Keratinocyte (primary cell): ENCODE results near the gene CHRDL2. TPM values are rescaled to one million over a fixed set of nuclear protein-coding genes. Genes with fewer than 3 reads are reported as not detected.

Source experiments
- DNase-seq: peaks from one replicate; pipeline ENCODE4 v3.0.0-alpha.2; 2011; ENCODE audit warnings: low read depth, missing footprints, low spot score
- FAIRE-seq: peaks from 2 replicates; lab custom pipeline; 2011; peaks lifted over from hg19 to GRCh38; lab: Jason Lieb, UNC
- H2AFZ ChIP-seq: 2 replicates; pipeline ENCODE4 v1.6.0; 2012; ENCODE audit warnings: low read length, control low read depth, inconsistent platforms; ENCODE audit not compliant: control insufficient read depth
- H3K27ac ChIP-seq: 2 replicates; pipeline ENCODE4 v1.5.1; 2011; ENCODE audit warnings: low read length; ENCODE audit not compliant: control insufficient read depth, insufficient read depth
- H3K27me3 ChIP-seq: 3 replicates; pipeline ENCODE4 v1.6.0; 2011; ENCODE audit warnings: low read length; ENCODE audit not compliant: control insufficient read depth, insufficient read depth; ENCODE audit errors: extremely low read depth
- H3K36me3 ChIP-seq, 2 experiments: 2 replicates in 1 of 2; 3 replicates in 1 of 2; pipeline ENCODE4 v1.5.1; 2011; ENCODE audit warnings: low read length in 2 of 2, mild to moderate bottlenecking in 1 of 2; ENCODE audit not compliant: control insufficient read depth in 2 of 2, insufficient read depth in 2 of 2; ENCODE audit errors: extremely low read depth in 1 of 2
- H3K4me1 ChIP-seq: 3 replicates; pipeline ENCODE4 v1.5.1; 2011; ENCODE audit warnings: low read length; ENCODE audit not compliant: control insufficient read depth, insufficient read depth; ENCODE audit errors: extremely low read depth
- H3K4me2 ChIP-seq: 3 replicates; pipeline ENCODE4 v1.6.0; 2011; ENCODE audit warnings: low read depth, low read length; ENCODE audit not compliant: control insufficient read depth, insufficient read depth; ENCODE audit errors: extremely low read depth
- H3K4me3 ChIP-seq, 3 experiments: fragments of 200-600 bp in 1 of 3; sonication (generic) in 1 of 3; 2 replicates in 2 of 3; 3 replicates in 1 of 3; pipeline ENCODE4 v1.5.1; 2011 to 2016; ENCODE audit warnings: low read length in 3 of 3, mild to moderate bottlenecking in 3 of 3, control low read depth in 2 of 3, inconsistent platforms in 1 of 3, low read depth in 1 of 3, mixed read lengths in 1 of 3, mixed run types in 1 of 3, moderate library complexity in 1 of 3; ENCODE audit not compliant: control insufficient read depth in 2 of 3, insufficient read depth in 2 of 3; ENCODE audit errors: extremely low read depth in 1 of 3
- H3K79me2 ChIP-seq: 2 replicates; pipeline ENCODE4 v1.6.0; 2012; ENCODE audit warnings: low read length; ENCODE audit not compliant: control insufficient read depth, insufficient read depth
- H3K9ac ChIP-seq: 3 replicates; pipeline ENCODE4 v1.6.0; 2011; ENCODE audit warnings: low read length; ENCODE audit not compliant: control insufficient read depth, insufficient read depth; ENCODE audit errors: extremely low read depth
- H3K9me1 ChIP-seq: 3 replicates; pipeline ENCODE4 v1.6.0; 2011; ENCODE audit warnings: low read length; ENCODE audit not compliant: control insufficient read depth, insufficient read depth; ENCODE audit errors: extremely low read depth
- H3K9me3 ChIP-seq: 2 replicates; pipeline ENCODE4 v1.5.1; 2012; ENCODE audit warnings: low read depth, low read length; ENCODE audit not compliant: control insufficient read depth
- H4K20me1 ChIP-seq: 3 replicates; pipeline ENCODE4 v1.6.0; 2011; ENCODE audit warnings: low read length; ENCODE audit not compliant: control insufficient read depth, insufficient read depth; ENCODE audit errors: extremely low read depth
- CTCF ChIP-seq, 3 experiments: IDR thresholded peaks in 1 of 3; conservative IDR thresholded peaks in 1 of 3; optimal IDR thresholded peaks in 1 of 3; 2 replicates in 2 of 3; 3 replicates in 1 of 3; pipeline versions ENCODE3 to v1.5.1; 2011; ENCODE audit warnings: low read length in 3 of 3, mild to moderate bottlenecking in 3 of 3, moderate library complexity in 2 of 3, control low read depth in 1 of 3, inconsistent platforms in 1 of 3; ENCODE audit not compliant: insufficient read depth in 2 of 3; ENCODE audit errors: extremely low read depth in 1 of 3
- EZH2 ChIP-seq: IDR thresholded peaks from one replicate; pipeline ENCODE4 v1.6.1; 2012; ENCODE audit warnings: inconsistent platforms, mild to moderate bottlenecking, low read length, moderate library complexity
- dilution Hi-C: fragments of 300-500 bp; cut with MboI; formaldehyde crosslinking; loops from one replicate; pipeline ENCODE4 v1.7.0; 2020; ENCODE audit warnings: low sequenced_read_pairs; ENCODE audit not compliant: extremely low pct_ligation_motif_present
- polyA plus RNA-seq, 5 experiments: library from polyadenylated mRNA; depleted of rRNA in 3 of 5; stranded (reverse) in 3 of 5; stranded (forward) in 1 of 5; unstranded in 1 of 5; fragments of >200 nt; gene quantifications; 1 replicate in 1 of 5; 2 replicates in 3 of 5; 3 replicates in 1 of 5; pipeline versions ENCODE4 v1.2.1 to v1.2.3, GENCODE V29; 2011 to 2012; ENCODE audit warnings: missing spikeins in 2 of 5, low read depth in 1 of 5, low replicate concordance in 1 of 5

CHRDL2 gene
- polyA plus RNA-seq, 1 donor (not counting 4 experiments of a cell fraction or from before 2014, with no cell fraction given), result not detected

- Histone ChIP-seq H3K9me1 (no peaks in the 10 kb centered on the region), H4K20me1 (no peaks in the 10 kb centered on the region), H3K27ac (no peak overlapping the region), H2AFZ (no peak overlapping the region), H3K4me2 (no peak overlapping the region), H3K9me3 (no peaks in the 10 kb centered on the region), H3K4me3 (no peak overlapping the region), H3K27me3 (peaks cover 8% of the 10 kb centered on the region), H3K4me1 (no peaks in the 10 kb centered on the region), H3K79me2 (no peaks in the 10 kb centered on the region), H3K9ac (no peak overlapping the region), H3K36me3 (no peaks in the 10 kb centered on the region)
- DNase-seq, result no peak
- TF ChIP-seq CTCF (optimal IDR thresholded peaks at IDR 0.05 in 1 of 3, IDR thresholded peaks at IDR 0.05 in 1 of 3, conservative IDR thresholded peaks at IDR 0.05 in 1 of 3; ENCODE audit: extremely low read depth in 1 of 3, insufficient read depth in 2 of 3, low read length in 3 of 3) (no peak), EZH2 (no peak)
- dilution Hi-C loops, result no loop called here
- FAIRE-seq, result no peak
These were observed 9.8 kb downstream of the CHRDL2 start for GRCh38 chr11:74721479-74721835.

- H3K27ac ChIP-seq, result no peak overlapping the region
- no peaks in the 10 kb centered on the region for H3K4me1 ChIP-seq
These were observed 10.4 kb downstream of the CHRDL2 start for GRCh38 chr11:74720596-74721478.

More at GRCh38 chr11:74720596-74721478, 10.4 kb downstream of the CHRDL2 start:
- no peak overlapping the region for H3K9ac ChIP-seq
- H3K9me3 ChIP-seq, result no peaks in the 10 kb centered on the region
- DNase-seq (no peak), FAIRE-seq (no peak)
- no peaks in the 10 kb centered on the region for H4K20me1 ChIP-seq
- no peaks in the 10 kb centered on the region for H3K36me3 ChIP-seq
- H3K9me1 ChIP-seq, result no peaks in the 10 kb centered on the region
- dilution Hi-C loops, result no loop called here
- TF ChIP-seq EZH2 (no peak), CTCF (optimal IDR thresholded peaks at IDR 0.05 in 1 of 3, IDR thresholded peaks at IDR 0.05 in 1 of 3, conservative IDR thresholded peaks at IDR 0.05 in 1 of 3; ENCODE audit: extremely low read depth in 1 of 3, insufficient read depth in 2 of 3, low read length in 3 of 3) (no peak)
- H2AFZ ChIP-seq, result no peak overlapping the region
- no peak overlapping the region for H3K4me3 ChIP-seq
- no peaks in the 10 kb centered on the region for H3K79me2 ChIP-seq
- H3K27me3 ChIP-seq, result peaks cover 8% of the 10 kb centered on the region
- H3K4me2 ChIP-seq, result no peak overlapping the region
